ENCODE measurements around the gene ST3GAL4. TPM values are rescaled to one million over a fixed set of nuclear protein-coding genes. Genes with fewer than 3 reads are reported as not detected.

Gene ST3GAL4
- total and polyA plus RNA-seq, 2 experiments from 2014 or later = 27.3 to 53.3 TPM

GRCh38 chr11:126354631-126355323, 709 bp upstream of the ST3GAL4 start:
- Histone ChIP-seq H3K36me3 (ENCODE audit: low read depth) (no peaks in the 10 kb centered on the region), H3K9ac (peak overlapping the region; percentile 89), H3K9me3 (ENCODE audit: low read depth) (no peaks in the 10 kb centered on the region), H3K27me3 (replicated peaks; ENCODE audit: insufficient read depth) (no peaks in the 10 kb centered on the region), H3K4me2 (ENCODE audit: unreplicated experiment) (peak overlapping the region; percentile 85), H3F3A (ENCODE audit: insufficient read depth) (peaks cover 23% of the 10 kb centered on the region), H2AFZ (peak overlapping the region; percentile 69), H3K79me2 (ENCODE audit: insufficient read depth) (peaks cover 78% of the 10 kb centered on the region), H3K9me2 (ENCODE audit: insufficient read depth) (no peaks in the 10 kb centered on the region), H3K4me3 (peak overlapping the region; percentile 80), H4K20me1 (ENCODE audit: insufficient read depth) (no peaks in the 10 kb centered on the region), H3K4me1 (ENCODE audit: insufficient read depth) (peaks cover 63% of the 10 kb centered on the region), H3K27ac (peak overlapping the region; percentile 95)
- WGBS, 2 experiments (ENCODE audit: low coverage in 1 of 2, low lambda C conversion rate in 2 of 2, missing lambda C conversion rate in 2 of 2) = 14 to 15% methylated on average over 15 of the region's 15 CpGs
- no peak for TF ChIP-seq EZH2 (IDR thresholded peaks at IDR 0.05; ENCODE audit: insufficient read depth, poor library complexity, severe bottlenecking)
- TF ChIP-seq EZH2phosphoT487 (IDR thresholded peaks at IDR 0.05; ENCODE audit: insufficient read depth, low read depth) = no peak
- DNase-seq = peak; percentile 31
- in situ Hi-C loops (cut with MboI) = no loop called here

DNA sequence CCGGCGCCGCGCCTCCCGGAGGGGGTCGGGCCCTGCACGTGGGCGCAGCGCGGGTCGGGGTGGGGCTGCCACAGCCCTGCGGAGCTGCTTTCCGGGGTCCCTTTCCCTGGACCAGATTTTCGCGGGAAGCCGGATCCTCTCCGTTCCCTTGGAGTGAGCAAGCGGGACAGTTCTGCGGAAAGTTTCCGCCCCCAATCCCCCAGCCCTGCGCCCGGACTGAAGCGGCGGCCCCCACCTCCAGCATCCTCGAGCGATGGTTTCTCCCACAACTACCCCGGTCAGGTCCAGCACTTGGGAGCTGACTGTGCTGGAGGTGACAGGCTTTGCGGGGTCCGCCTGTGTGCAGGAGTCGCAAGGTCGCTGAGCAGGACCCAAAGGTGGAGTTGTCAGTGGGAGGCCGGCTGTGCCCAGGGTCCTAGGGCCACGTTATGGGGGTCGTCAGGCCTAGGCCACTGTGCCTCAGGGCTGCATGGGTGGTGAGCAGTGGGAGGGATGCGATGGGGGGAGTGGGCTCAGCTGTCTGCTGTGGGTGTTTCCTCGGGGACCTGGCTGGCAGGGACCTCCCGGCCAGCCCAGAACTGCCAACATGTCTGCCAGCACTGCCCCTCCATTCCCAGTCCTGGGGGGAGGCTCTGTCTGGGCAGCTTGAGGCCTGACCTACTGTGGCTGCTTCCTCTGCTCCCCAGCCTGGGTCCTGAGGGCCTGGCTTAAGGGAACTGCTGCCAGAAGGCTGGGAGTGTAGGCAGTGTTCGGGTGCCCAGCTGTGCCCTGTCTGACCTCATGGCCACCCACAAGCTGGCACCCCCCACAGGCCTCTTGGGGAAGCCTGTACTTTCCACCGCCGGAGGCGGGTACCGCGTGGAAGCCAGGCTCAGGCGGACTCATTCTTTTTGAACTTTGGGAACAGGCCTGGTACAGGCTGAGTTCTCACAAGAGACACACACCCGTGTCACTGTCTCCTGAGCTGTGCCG, 726 bp downstream of the ST3GAL4 start:
- Histone ChIP-seq H3K4me2 (ENCODE audit: unreplicated experiment) (peak overlapping the region; percentile 93), H3K4me1 (ENCODE audit: insufficient read depth) (peaks cover 65% of the 10 kb centered on the region), H3K79me2 (ENCODE audit: insufficient read depth) (peaks cover 78% of the 10 kb centered on the region), H3K36me3 (ENCODE audit: low read depth) (no peaks in the 10 kb centered on the region), H3K27me3 (replicated peaks; ENCODE audit: insufficient read depth) (no peaks in the 10 kb centered on the region), H3K9me3 (ENCODE audit: low read depth) (no peaks in the 10 kb centered on the region), H3F3A (ENCODE audit: insufficient read depth) (peaks cover 23% of the 10 kb centered on the region), H3K9ac (peak overlapping the region; percentile 89), H2AFZ (peak overlapping the region; percentile 31), H4K20me1 (ENCODE audit: insufficient read depth) (no peaks in the 10 kb centered on the region), H3K9me2 (ENCODE audit: insufficient read depth) (no peaks in the 10 kb centered on the region), H3K27ac (peak overlapping the region; percentile 95), H3K4me3 (peak overlapping the region; percentile 80)
- TF ChIP-seq EZH2 (IDR thresholded peaks at IDR 0.05; ENCODE audit: insufficient read depth, poor library complexity, severe bottlenecking) (no peak), EZH2phosphoT487 (IDR thresholded peaks at IDR 0.05; ENCODE audit: insufficient read depth, low read depth) (no peak)
- in situ Hi-C loops (cut with MboI) = no loop called here
- 0 to 2% methylated on average over 26 to 33 of the region's 46 CpGs for WGBS, 2 experiments (ENCODE audit: low coverage in 1 of 2, low lambda C conversion rate in 2 of 2, missing lambda C conversion rate in 2 of 2)
- DNase-seq = peak; percentile 81

- in situ Hi-C loops (cut with MboI) = no loop called here
- Histone ChIP-seq H3K4me1 (ENCODE audit: insufficient read depth) (peaks cover 54% of the 10 kb centered on the region), H3K9me3 (ENCODE audit: low read depth) (no peaks in the 10 kb centered on the region), H3K79me2 (ENCODE audit: insufficient read depth) (peaks cover 78% of the 10 kb centered on the region), H3K4me3 (peak overlapping the region; percentile 80), H3K9ac (peak overlapping the region; percentile 89), H3K27me3 (replicated peaks; ENCODE audit: insufficient read depth) (no peaks in the 10 kb centered on the region), H3K4me2 (ENCODE audit: unreplicated experiment) (peak overlapping the region; percentile 93), H2AFZ (peak overlapping the region; percentile 31), H3K9me2 (ENCODE audit: insufficient read depth) (no peaks in the 10 kb centered on the region), H3K27ac (peak overlapping the region; percentile 95), H3F3A (ENCODE audit: insufficient read depth) (peaks cover 22% of the 10 kb centered on the region), H3K36me3 (ENCODE audit: low read depth) (no peaks in the 10 kb centered on the region), H4K20me1 (ENCODE audit: insufficient read depth) (no peaks in the 10 kb centered on the region)
- WGBS, 2 experiments (ENCODE audit: low coverage in 1 of 2, low lambda C conversion rate in 2 of 2, missing lambda C conversion rate in 2 of 2) = 3% methylated on average over 14 to 17 of the region's 17 CpGs
- DNase-seq = peak; percentile 81
- TF ChIP-seq EZH2 (IDR thresholded peaks at IDR 0.05; ENCODE audit: insufficient read depth, poor library complexity, severe bottlenecking) (no peak), EZH2phosphoT487 (IDR thresholded peaks at IDR 0.05; ENCODE audit: insufficient read depth, low read depth) (no peak)
Observed at GRCh38 chr11:126357055-126357962, 1.8 kb downstream of the ST3GAL4 start.

All from GM23248 (cell line).